PC-3 (cell line): ENCODE results near the gene HOXB6. TPM values are rescaled to one million over a fixed set of nuclear protein-coding genes. Genes with fewer than 3 reads are reported as not detected.

Source experiments
- ATAC-seq: fragments of 200-7000 bp; cut with Tn5 transposase; 2 replicates; pipeline ENCODE4 v1.9.1; 2020; ENCODE audit warnings: mild to moderate bottlenecking, moderate library complexity
- BruUV-seq: library from RNA; stranded (reverse); fragments of 400-500 nt; replicated peaks from 2 replicates; lab custom pipeline; 2021; lab: Mats Ljungman, UMichigan
- CTCF ChIA-PET: fragments of 300-600 bp; sonication (Branson Sonifier 250); formaldehyde crosslinking; loops from one replicate; lab custom pipeline; 2022; ENCODE audit warnings: antibody characterized with exemption; lab: Charles Lee
- POLR2A ChIA-PET: fragments of 300-600 bp; sonication (Branson Sonifier 250); formaldehyde crosslinking; loops from one replicate; lab custom pipeline; 2022; ENCODE audit warnings: antibody characterized with exemption; ENCODE audit not compliant: unreplicated experiment; lab: Charles Lee
- DNase-seq: peaks from one replicate; pipeline ENCODE4 v3.0.0-alpha.2; 2015
- H2AFZ ChIP-seq: fragments of 300-600 bp; sonication (generic); 2 replicates; pipeline ENCODE4 v1.6.0; 2016; ENCODE audit warnings: antibody characterized with exemption, low read length
- H3F3A ChIP-seq: fragments of 300-600 bp; sonication (generic); one replicate; pipeline ENCODE4 v1.6.0; 2017; ENCODE audit warnings: antibody characterized with exemption, low read length, control low read depth, mild to moderate bottlenecking; ENCODE audit not compliant: unreplicated experiment
- H3K27ac ChIP-seq: fragments of 300-600 bp; sonication (generic); 2 replicates; pipeline ENCODE4 v1.5.1; 2016; ENCODE audit warnings: mild to moderate bottlenecking, low read length
- H3K27me3 ChIP-seq: fragments of 300-600 bp; sonication (generic); 2 replicates; pipeline ENCODE4 v1.6.1; 2016; ENCODE audit warnings: low read length, mixed read lengths
- H3K36me3 ChIP-seq: fragments of 300-600 bp; sonication (generic); 2 replicates; pipeline ENCODE4 v1.6.1; 2016; ENCODE audit warnings: low read depth, mixed run types, low read length, mixed read lengths
- H3K4me1 ChIP-seq: fragments of 300-600 bp; sonication (generic); 2 replicates; pipeline ENCODE4 v1.5.1; 2016; ENCODE audit warnings: low read length; ENCODE audit not compliant: insufficient read depth
- H3K4me2 ChIP-seq: fragments of 300-600 bp; sonication (generic); 2 replicates; pipeline ENCODE4 v1.6.0; 2016; ENCODE audit warnings: low read length
- H3K4me3 ChIP-seq: fragments of 300-600 bp; sonication (generic); 2 replicates; pipeline ENCODE4 v1.5.1; 2016; ENCODE audit warnings: mild to moderate bottlenecking, low read length, mixed read lengths
- H3K79me2 ChIP-seq: fragments of 300-600 bp; sonication (generic); 2 replicates; pipeline ENCODE4 v1.6.1; 2017; ENCODE audit warnings: low read length, mixed read lengths
- H3K9ac ChIP-seq: fragments of 300-600 bp; sonication (generic); 2 replicates; pipeline ENCODE4 v1.6.0; 2016; ENCODE audit warnings: mild to moderate bottlenecking, low read length
- H3K9me2 ChIP-seq: fragments of 300-600 bp; sonication (generic); replicated peaks from 2 replicates; pipeline ENCODE4 v1.6.1; 2016; ENCODE audit warnings: mixed run types, low read length, mixed read lengths
- H3K9me3 ChIP-seq: fragments of 300-600 bp; sonication (generic); 2 replicates; pipeline ENCODE4 v1.6.1; 2016; ENCODE audit warnings: low read length, mixed read lengths
- H4K20me1 ChIP-seq: fragments of 300-600 bp; sonication (generic); 2 replicates; pipeline ENCODE4 v1.6.1; 2016; ENCODE audit warnings: low read length, mixed read lengths
- CTCF ChIP-seq: fragments of 300-600 bp; sonication (generic); conservative IDR thresholded peaks from 2 replicates; pipeline ENCODE4 v1.5.1; 2017; ENCODE audit warnings: antibody characterized with exemption, low read depth, mild to moderate bottlenecking, low read length
- EZH2 ChIP-seq: fragments of 300-600 bp; sonication (generic); IDR thresholded peaks from one replicate; pipeline ENCODE4 v1.6.1; 2017; ENCODE audit warnings: antibody characterized with exemption, mild to moderate bottlenecking, low read length; ENCODE audit not compliant: unreplicated experiment
- EZH2phosphoT487 ChIP-seq: fragments of 300-600 bp; sonication (generic); IDR thresholded peaks from 2 replicates; pipeline ENCODE4 v1.6.1; 2018; ENCODE audit warnings: mild to moderate bottlenecking, antibody characterized with exemption, low read length, borderline replicate concordance
- intact Hi-C: fragments of 100-400 bp; cut with micrococcal nuclease; formaldehyde crosslinking; loops from 2 replicates; pipeline ENCODE4 v1.9.0; 2023
- total RNA-seq: library from RNA; depleted of rRNA; stranded (reverse); fragments of >200 nt; gene quantifications from 2 replicates; pipeline ENCODE4 v1.2.3, GENCODE V29; 2014

Gene HOXB6
- total RNA-seq, 1 experiment from 2014 or later, result 9.5 TPM

GRCh38 chr17:48634493-48635208, 29.9 kb upstream of the HOXB6 start:
- Histone ChIP-seq H3K36me3 (no peaks in the 10 kb centered on the region), H3K9me3 (no peaks in the 10 kb centered on the region), H2AFZ (no peak overlapping the region), H3K4me2 (no peak overlapping the region), H3K9me2 (no peaks in the 10 kb centered on the region), H4K20me1 (no peaks in the 10 kb centered on the region), H3K79me2 (no peaks in the 10 kb centered on the region), H3K27ac (no peak overlapping the region), H3F3A (no peaks in the 10 kb centered on the region), H3K4me3 (no peak overlapping the region), H3K9ac (no peak overlapping the region), H3K4me1 (peaks cover 13% of the 10 kb centered on the region; the same call in 1 of the 2 replicates), H3K27me3 (peaks cover 26% of the 10 kb centered on the region)
- BruUV-seq, result no TSS peak
- CTCF ChIA-PET, result no interaction called here
- TF ChIP-seq CTCF, result no peak
- no peak for TF ChIP-seq EZH2
- TF ChIP-seq EZH2phosphoT487, result no peak
- intact Hi-C loops, result no loop called here
- DNase-seq (no peak), ATAC-seq (no peak)
- POLR2A ChIA-PET, result no interaction called here

GRCh38 chr17:48633266-48633677, 28.5 kb upstream of the HOXB6 start:
- TF ChIP-seq EZH2phosphoT487 (no peak), EZH2 (no peak), CTCF (no peak)
- intact Hi-C loops, result no loop called here
- POLR2A ChIA-PET, result no interaction called here

GRCh38 chr17:48632579-48633265, 27.9 kb upstream of the HOXB6 start:
- H2AFZ ChIP-seq, result no peak overlapping the region
- DNase-seq, result no peak
- no TSS peak for BruUV-seq
- no peaks in the 10 kb centered on the region for H4K20me1 ChIP-seq
- no peak for ATAC-seq
- ChIA-PET POLR2A (interaction anchor here (0.6 kb wide), 1 partner anchor 241 kb away, joined by 3 read pairs; no protein-coding TSS in a partner anchor), CTCF (no interaction called here)
- no peak overlapping the region for H3K4me3 ChIP-seq
- peaks cover 10% of the 10 kb centered on the region; the same call in 1 of the 2 replicates for H3K4me1 ChIP-seq
- H3K9ac ChIP-seq, result no peak overlapping the region
- no peak for TF ChIP-seq CTCF
- TF ChIP-seq EZH2phosphoT487, result no peak
- TF ChIP-seq EZH2, result no peak
- no peaks in the 10 kb centered on the region for H3K36me3 ChIP-seq
- peaks cover 46% of the 10 kb centered on the region for H3K27me3 ChIP-seq
- no peaks in the 10 kb centered on the region for H3K9me3 ChIP-seq
- H3K9me2 ChIP-seq, result no peaks in the 10 kb centered on the region
- H3K79me2 ChIP-seq, result no peaks in the 10 kb centered on the region
- H3K27ac ChIP-seq, result no peak overlapping the region
- intact Hi-C loops, result no loop called here
- H3K4me2 ChIP-seq, result no peak overlapping the region
- no peaks in the 10 kb centered on the region for H3F3A ChIP-seq

More at GRCh38 chr17:48633266-48633677, 28.5 kb upstream of the HOXB6 start:
- Histone ChIP-seq H3K4me1 (peaks cover 13% of the 10 kb centered on the region; the same call in 1 of the 2 replicates), H3K27me3 (peaks cover 40% of the 10 kb centered on the region), H4K20me1 (no peaks in the 10 kb centered on the region), H3K4me2 (no peak overlapping the region), H3K36me3 (no peaks in the 10 kb centered on the region), H3K79me2 (no peaks in the 10 kb centered on the region), H3K4me3 (no peak overlapping the region), H3K9ac (no peak overlapping the region), H3K27ac (no peak overlapping the region), H3F3A (no peaks in the 10 kb centered on the region), H3K9me3 (no peaks in the 10 kb centered on the region), H3K9me2 (no peaks in the 10 kb centered on the region), H2AFZ (no peak overlapping the region)
- CTCF ChIA-PET, result no interaction called here
- ATAC-seq, result no peak
- BruUV-seq, result no TSS peak
- DNase-seq, result no peak
